Neural progenitor cell (in vitro differentiated cells): ENCODE data around the gene RAMP1.

Experiments
- EZH2 ChIP-seq: fragments of 200-600 bp; sonication (generic); IDR thresholded peaks from 2 replicates; pipeline ENCODE4 v1.6.1; 2017; ENCODE audit warnings: antibody characterized with exemption, mild to moderate bottlenecking, moderate library complexity
- TF ChIP-seq, protein P1 (sequence below): fragments of 200-600 bp; sonication (generic); IDR thresholded peaks from 2 replicates; pipeline ENCODE4 v1.5.1; 2017; ENCODE audit warnings: antibody characterized with exemption, mild to moderate bottlenecking

DNA sequence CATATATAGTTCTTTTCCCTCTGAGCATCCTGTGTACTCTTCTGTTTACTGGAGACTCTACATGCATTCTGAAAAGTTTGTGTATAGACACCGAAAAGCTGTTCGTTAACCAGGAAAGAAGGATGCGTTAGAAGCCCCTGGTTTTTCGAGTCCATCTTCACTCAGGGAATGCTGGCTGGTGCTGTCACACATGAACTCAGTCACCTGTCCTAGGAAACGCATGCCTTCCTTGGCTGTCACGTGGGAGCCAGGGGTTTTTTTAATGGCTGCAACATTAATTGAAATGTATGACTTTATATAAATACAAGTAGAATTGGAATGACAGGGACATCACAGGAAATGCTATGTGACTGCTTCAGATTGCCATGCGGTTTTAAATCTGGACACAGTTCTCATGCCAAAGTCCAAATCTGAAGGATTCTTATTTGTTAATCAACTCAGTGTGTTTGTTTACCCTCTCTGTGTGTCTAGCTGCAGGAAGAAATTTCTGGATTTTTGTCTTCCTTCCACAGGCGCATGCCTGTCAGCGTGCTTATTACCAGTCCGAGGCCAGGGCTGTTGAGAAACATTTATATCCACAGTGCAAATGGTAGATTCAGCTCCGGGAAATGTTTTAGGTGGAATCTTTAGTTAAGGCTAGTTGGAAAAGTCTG, 2.6 kb downstream of the RAMP1 start:
- TF ChIP-seq, protein P1, sequence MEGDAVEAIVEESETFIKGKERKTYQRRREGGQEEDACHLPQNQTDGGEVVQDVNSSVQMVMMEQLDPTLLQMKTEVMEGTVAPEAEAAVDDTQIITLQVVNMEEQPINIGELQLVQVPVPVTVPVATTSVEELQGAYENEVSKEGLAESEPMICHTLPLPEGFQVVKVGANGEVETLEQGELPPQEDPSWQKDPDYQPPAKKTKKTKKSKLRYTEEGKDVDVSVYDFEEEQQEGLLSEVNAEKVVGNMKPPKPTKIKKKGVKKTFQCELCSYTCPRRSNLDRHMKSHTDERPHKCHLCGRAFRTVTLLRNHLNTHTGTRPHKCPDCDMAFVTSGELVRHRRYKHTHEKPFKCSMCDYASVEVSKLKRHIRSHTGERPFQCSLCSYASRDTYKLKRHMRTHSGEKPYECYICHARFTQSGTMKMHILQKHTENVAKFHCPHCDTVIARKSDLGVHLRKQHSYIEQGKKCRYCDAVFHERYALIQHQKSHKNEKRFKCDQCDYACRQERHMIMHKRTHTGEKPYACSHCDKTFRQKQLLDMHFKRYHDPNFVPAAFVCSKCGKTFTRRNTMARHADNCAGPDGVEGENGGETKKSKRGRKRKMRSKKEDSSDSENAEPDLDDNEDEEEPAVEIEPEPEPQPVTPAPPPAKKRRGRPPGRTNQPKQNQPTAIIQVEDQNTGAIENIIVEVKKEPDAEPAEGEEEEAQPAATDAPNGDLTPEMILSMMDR = no peak
- TF ChIP-seq EZH2 = no peak
